WTC11 (cell line): ENCODE measurements around the gene ZNF324. TPM values are rescaled to one million over a fixed set of nuclear protein-coding genes. Genes with fewer than 3 reads are reported as not detected.

Source experiments
- ATAC-seq: fragments of 200-7000 bp; cut with Tn5 transposase; 2 replicates; pipeline ENCODE4 v1.10.0; 2021; ENCODE audit warnings: mild to moderate bottlenecking, moderate library complexity
- CTCF ChIA-PET: fragments of 300-600 bp; sonication (Branson Sonifier 250); formaldehyde crosslinking; loops from one replicate; lab custom pipeline; 2021; ENCODE audit warnings: antibody characterized with exemption; lab: Charles Lee
- POLR2A ChIA-PET: fragments of 350-600 bp; sonication (Branson Sonifier 250); formaldehyde crosslinking; loops from one replicate; lab custom pipeline; 2021; ENCODE audit warnings: antibody characterized with exemption; lab: Charles Lee
- DNase-seq: peaks from one replicate; pipeline ENCODE4 v3.0.0; 2021; ENCODE audit warnings: low spot score
- H3K27ac Mint-ChIP-seq: 2 replicates; pipeline ENCODE4 v1.8.0; 2021; ENCODE audit warnings: mixed read lengths
- H3K27me3 Mint-ChIP-seq: 2 replicates; pipeline ENCODE4 v1.8.0; 2021; ENCODE audit warnings: low read depth, mild to moderate bottlenecking, moderate library complexity, mixed read lengths
- H3K36me3 Mint-ChIP-seq: 2 replicates; pipeline ENCODE4 v1.8.0; 2021; ENCODE audit warnings: mixed read lengths
- H3K4me1 Mint-ChIP-seq: 2 replicates; pipeline ENCODE4 v1.8.0; 2022; ENCODE audit warnings: mixed read lengths
- H3K4me3 Mint-ChIP-seq: 2 replicates; pipeline ENCODE4 v1.8.0; 2021; ENCODE audit warnings: mild to moderate bottlenecking, moderate library complexity, mixed read lengths
- H3K9me3 Mint-ChIP-seq: 2 replicates; pipeline ENCODE4 v1.8.0; 2021; ENCODE audit warnings: mixed read lengths
- AFF4 ChIP-seq: sonication (generic); formaldehyde crosslinking; IDR thresholded peaks from 2 replicates; pipeline ENCODE4 v1.8.1; 2023; ENCODE audit warnings: mild to moderate bottlenecking, missing genetic modification reagents, borderline replicate concordance
- ARID4B ChIP-seq: sonication (generic); formaldehyde crosslinking; IDR thresholded peaks from 2 replicates; pipeline ENCODE4 v1.8.0; 2023; ENCODE audit warnings: missing genetic modification reagents, mild to moderate bottlenecking, borderline replicate concordance
- ATF6 ChIP-seq: sonication (generic); formaldehyde crosslinking; IDR thresholded peaks from 2 replicates; pipeline ENCODE4 v1.8.1; 2023; ENCODE audit warnings: mild to moderate bottlenecking, missing genetic modification reagents
- CREM ChIP-seq: sonication (generic); formaldehyde crosslinking; IDR thresholded peaks from 2 replicates; pipeline ENCODE4 v1.8.1; 2022; ENCODE audit warnings: mild to moderate bottlenecking, missing genetic modification reagents, moderate library complexity
- ESRRA ChIP-seq: sonication (generic); formaldehyde crosslinking; IDR thresholded peaks from 2 replicates; pipeline ENCODE4 v1.8.1; 2022; ENCODE audit warnings: mild to moderate bottlenecking, missing genetic modification reagents, borderline replicate concordance
- ETV6 ChIP-seq: sonication (generic); formaldehyde crosslinking; IDR thresholded peaks from 2 replicates; pipeline ENCODE4 v1.8.1; 2022; ENCODE audit warnings: mild to moderate bottlenecking, missing genetic modification reagents
- FOXJ3 ChIP-seq: sonication (generic); formaldehyde crosslinking; IDR thresholded peaks from 2 replicates; pipeline ENCODE4 v1.9.0; 2021; ENCODE audit warnings: missing genetic modification reagents, mild to moderate bottlenecking, borderline replicate concordance
- FOXK1 ChIP-seq: sonication (generic); formaldehyde crosslinking; IDR thresholded peaks from 2 replicates; pipeline ENCODE4 v1.8.0; 2022; ENCODE audit warnings: mild to moderate bottlenecking, moderate library complexity, missing genetic modification reagents
- FOXP1 ChIP-seq: sonication (generic); formaldehyde crosslinking; IDR thresholded peaks from 2 replicates; pipeline ENCODE4 v1.8.0; 2022; ENCODE audit warnings: missing genetic modification reagents, mild to moderate bottlenecking, moderate library complexity, borderline replicate concordance
- GABPB1 ChIP-seq: sonication (generic); formaldehyde crosslinking; IDR thresholded peaks from 2 replicates; pipeline ENCODE4 v1.8.1; 2023; ENCODE audit warnings: mild to moderate bottlenecking, missing genetic modification reagents
- JUN ChIP-seq: sonication (generic); formaldehyde crosslinking; IDR thresholded peaks from 2 replicates; pipeline ENCODE4 v1.8.0; 2023; ENCODE audit warnings: mild to moderate bottlenecking, missing genetic modification reagents
- NFYB ChIP-seq: sonication (generic); formaldehyde crosslinking; conservative IDR thresholded peaks from 2 replicates; pipeline ENCODE4 v1.8.0; 2022; ENCODE audit warnings: low read depth, missing genetic modification reagents
- NR3C1 ChIP-seq: sonication (generic); formaldehyde crosslinking; conservative IDR thresholded peaks from 2 replicates; pipeline ENCODE4 v1.8.1; 2023; ENCODE audit warnings: low read depth, mild to moderate bottlenecking, missing genetic modification reagents
- SMAD3 ChIP-seq: sonication (generic); formaldehyde crosslinking; IDR thresholded peaks from 2 replicates; pipeline ENCODE4 v1.8.0; 2022; ENCODE audit warnings: missing genetic modification reagents, mild to moderate bottlenecking, borderline replicate concordance
- SMAD4 ChIP-seq: sonication (generic); formaldehyde crosslinking; IDR thresholded peaks from 2 replicates; pipeline ENCODE4 v1.8.0; 2022; ENCODE audit warnings: mild to moderate bottlenecking, missing genetic modification reagents
- SP1 ChIP-seq: sonication (generic); formaldehyde crosslinking; conservative IDR thresholded peaks from 2 replicates; pipeline ENCODE4 v1.8.1; 2022; ENCODE audit warnings: missing genetic modification reagents
- TEAD1 ChIP-seq: sonication (generic); formaldehyde crosslinking; IDR thresholded peaks from 2 replicates; pipeline ENCODE4 v1.8.0; 2022; ENCODE audit warnings: mild to moderate bottlenecking, missing genetic modification reagents
- USF1 ChIP-seq: sonication (generic); formaldehyde crosslinking; IDR thresholded peaks from 2 replicates; pipeline ENCODE4 v1.8.0; 2022; ENCODE audit warnings: mild to moderate bottlenecking, missing genetic modification reagents
- total RNA-seq: library from RNA; stranded (reverse); gene quantifications from 3 replicates; pipeline ENCODE4 v1.2.3, GENCODE V29; 2021
- TF ChIP-seq, protein P1 (sequence below): sonication (generic); formaldehyde crosslinking; IDR thresholded peaks from 2 replicates; pipeline ENCODE4 v1.8.1; 2022; ENCODE audit warnings: mild to moderate bottlenecking, moderate library complexity, missing genetic modification reagents
- TF ChIP-seq, protein P2 (sequence below): sonication (generic); formaldehyde crosslinking; IDR thresholded peaks from 2 replicates; pipeline ENCODE4 v1.8.1; 2023; ENCODE audit warnings: mild to moderate bottlenecking, missing genetic modification reagents, moderate library complexity
- TF ChIP-seq, protein P3 (sequence below): sonication (generic); formaldehyde crosslinking; IDR thresholded peaks from 2 replicates; pipeline ENCODE4 v1.8.0; 2022; ENCODE audit warnings: mild to moderate bottlenecking, missing genetic modification reagents

The ZNF324 gene
- total RNA-seq, 1 experiment from 2014 or later = 5.9 TPM

DNA sequence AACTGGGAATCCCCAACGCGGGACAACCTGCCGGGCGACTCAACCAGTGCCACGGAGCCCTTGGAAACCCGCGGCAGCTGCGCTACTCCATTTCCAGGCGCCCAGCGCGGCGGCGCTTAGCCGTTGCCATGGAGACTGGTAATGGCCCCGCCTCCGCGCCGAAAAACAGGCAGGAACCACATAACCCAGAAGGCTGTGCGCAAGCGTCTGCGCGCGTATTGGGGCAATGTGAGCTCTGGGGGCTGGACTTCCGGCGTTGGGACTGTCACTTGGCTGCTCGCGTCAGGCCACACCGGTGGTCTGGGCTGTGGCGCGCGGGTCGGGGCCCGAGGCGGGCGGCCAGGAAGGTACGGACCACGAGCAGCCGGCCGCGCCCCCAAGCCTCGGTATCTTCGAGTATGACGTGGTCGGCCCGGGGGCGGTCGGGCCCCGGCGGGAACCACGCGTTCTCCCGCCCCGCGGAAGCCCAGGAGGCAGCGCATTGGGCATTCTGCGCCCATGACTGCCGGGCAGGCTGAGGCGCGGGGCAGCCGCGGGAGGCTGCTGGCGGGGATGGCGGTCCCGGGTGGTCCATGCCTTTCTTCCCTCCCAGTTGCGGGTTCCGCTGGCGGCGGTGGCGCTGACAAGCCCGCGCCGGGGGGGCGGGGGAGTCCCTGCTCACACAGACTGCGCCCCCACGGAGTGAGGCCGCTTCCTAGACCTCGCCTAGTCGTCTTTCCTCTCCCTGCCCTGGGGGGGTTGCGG lies 15.3 kb upstream of the ZNF324 start, which contains the start of gene ZNF324B:
ZNF324B (plus strand) TSS at position 265 of the 744 bp plus-strand sequence. CDS start 2,080 bp downstream, outside the sequence.
- peak; percentile 98 for ATAC-seq
- no peak within 1 kb of the TSS for H3K27ac Mint-ChIP-seq
- H3K36me3 Mint-ChIP-seq = peaks cover 22% of the 10 kb centered on the region
- H3K4me3 Mint-ChIP-seq = peak within 1 kb of the TSS; percentile 63
- H3K9me3 Mint-ChIP-seq = peaks cover 35% of the 10 kb centered on the region
- H3K4me1 Mint-ChIP-seq = peaks cover 7% of the 10 kb centered on the region
- peaks cover 64% of the 10 kb centered on the region for H3K27me3 Mint-ChIP-seq
- DNase-seq = peak; percentile 96
- TF ChIP-seq, protein P1, sequence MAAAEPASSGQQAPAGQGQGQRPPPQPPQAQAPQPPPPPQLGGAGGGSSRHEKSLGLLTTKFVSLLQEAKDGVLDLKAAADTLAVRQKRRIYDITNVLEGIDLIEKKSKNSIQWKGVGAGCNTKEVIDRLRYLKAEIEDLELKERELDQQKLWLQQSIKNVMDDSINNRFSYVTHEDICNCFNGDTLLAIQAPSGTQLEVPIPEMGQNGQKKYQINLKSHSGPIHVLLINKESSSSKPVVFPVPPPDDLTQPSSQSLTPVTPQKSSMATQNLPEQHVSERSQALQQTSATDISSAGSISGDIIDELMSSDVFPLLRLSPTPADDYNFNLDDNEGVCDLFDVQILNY (CRISPR knock-in tag) = peak; percentile 40; the same call in 1 of the 2 replicates
- TF ChIP-seq JUN (CRISPR knock-in tag) (no peak), ATF6 (CRISPR knock-in tag) (0 out of 2 replicates have a peak, but pooled peaks have one; percentile 41), FOXK1 (CRISPR knock-in tag) (peak; percentile 18; the same call in 1 of the 2 replicates), TEAD1 (CRISPR knock-in tag) (peak; percentile 56; the same call in 1 of the 2 replicates), NFYB (CRISPR knock-in tag) (peak; percentile 85), NR3C1 (no peak), SMAD3 (CRISPR knock-in tag) (no peak), ESRRA (CRISPR knock-in tag) (peak; percentile 41; the same call in 1 of the 2 replicates), CREM (CRISPR knock-in tag) (0 out of 2 replicates have a peak, but pooled peaks have one; percentile 70), USF1 (CRISPR knock-in tag) (0 out of 2 replicates have a peak, but pooled peaks have one; percentile 59), SP1 (CRISPR knock-in tag) (peak; percentile 60), GABPB1 (CRISPR knock-in tag) (peak; percentile 85), ARID4B (CRISPR knock-in tag) (peak; percentile 94; the same call in 1 of the 2 replicates), FOXP1 (CRISPR knock-in tag) (no peak), FOXJ3 (CRISPR knock-in tag) (no peak), ETV6 (CRISPR knock-in tag) (0 out of 2 replicates have a peak, but pooled peaks have one; percentile 47), SMAD4 (no peak), AFF4 (no peak)
- TF ChIP-seq, protein P2, sequence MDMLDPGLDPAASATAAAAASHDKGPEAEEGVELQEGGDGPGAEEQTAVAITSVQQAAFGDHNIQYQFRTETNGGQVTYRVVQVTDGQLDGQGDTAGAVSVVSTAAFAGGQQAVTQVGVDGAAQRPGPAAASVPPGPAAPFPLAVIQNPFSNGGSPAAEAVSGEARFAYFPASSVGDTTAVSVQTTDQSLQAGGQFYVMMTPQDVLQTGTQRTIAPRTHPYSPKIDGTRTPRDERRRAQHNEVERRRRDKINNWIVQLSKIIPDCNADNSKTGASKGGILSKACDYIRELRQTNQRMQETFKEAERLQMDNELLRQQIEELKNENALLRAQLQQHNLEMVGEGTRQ (CRISPR knock-in tag) = peak; percentile 46
- TF ChIP-seq, protein P3, sequence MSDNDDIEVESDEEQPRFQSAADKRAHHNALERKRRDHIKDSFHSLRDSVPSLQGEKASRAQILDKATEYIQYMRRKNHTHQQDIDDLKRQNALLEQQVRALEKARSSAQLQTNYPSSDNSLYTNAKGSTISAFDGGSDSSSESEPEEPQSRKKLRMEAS (CRISPR knock-in tag) = peak; percentile 80
- POLR2A ChIA-PET = interaction anchor here (1.1 to 1.4 kb wide), 4 partner anchors 9 to 92 kb away, joined by 3 to 7 read pairs (median 4); partner anchors contain the start of genes TRIM28, ZNF497 and ZNF584
- CTCF ChIA-PET = interaction anchor here (0.5 to 1.4 kb wide), 7 partner anchors 12 to 268 kb away, joined by 3 to 7 read pairs (median 4); partner anchors contain the start of genes ZBTB45, ZNF132, ZNF497 and ZNF584
